Esophagus muscularis mucosa (tissue), 4 donors: ENCODE measurements around the gene CBLL2. TPM values are rescaled to one million over a fixed set of nuclear protein-coding genes. Genes with fewer than 3 reads are reported as not detected.

ENCODE experiments used
- DNase-seq: peaks from one replicate; pipeline ENCODE4 v3.0.0-alpha.2; 2017; ENCODE audit errors: extremely low spot score
- H3K27ac ChIP-seq, 4 donors: fragments of 200-600 bp; sonication (generic); replicated peaks in 1 of 4; 1 replicate in 3 of 4; 2 replicates in 1 of 4; pipeline ENCODE4 v1.5.1; 2016 to 2019; ENCODE audit warnings: mild to moderate bottlenecking in 1 of 4
- H3K27me3 ChIP-seq, 4 donors: fragments of 200-600 bp; sonication (generic); one replicate each; pipeline versions ENCODE4 v1.5.1 to v1.6.0; 2016 to 2019
- H3K36me3 ChIP-seq, 4 donors: fragments of 200-600 bp; sonication (generic); one replicate each; pipeline ENCODE4 v1.5.1; 2016 to 2019
- H3K4me1 ChIP-seq, 4 donors: fragments of 200-600 bp; sonication (generic); one replicate each; pipeline ENCODE4 v1.5.1; 2016 to 2019
- H3K4me3 ChIP-seq, 4 donors: fragments of 200-600 bp; sonication (generic); 1 replicate in 2 of 4; 2 replicates in 2 of 4; pipeline ENCODE4 v1.5.1; 2016 to 2019; ENCODE audit warnings: mild to moderate bottlenecking in 4 of 4, moderate library complexity in 1 of 4
- H3K9me3 ChIP-seq, 4 donors: fragments of 200-600 bp; sonication (generic); 1 replicate in 3 of 4; 2 replicates in 1 of 4; pipeline ENCODE4 v1.5.1; 2016 to 2019
- EP300 ChIP-seq: sonication (generic); formaldehyde crosslinking; IDR thresholded peaks from one replicate; pipeline ENCODE4 v1.6.1; 2017; ENCODE audit warnings: antibody characterized with exemption
- POLR2A ChIP-seq: fragments of 450-650 bp; IDR thresholded peaks from one replicate; pipeline ENCODE4 v1.6.1; 2017; ENCODE audit warnings: antibody characterized with exemption, moderate library complexity, mild to moderate bottlenecking, low read depth
- POLR2AphosphoS5 ChIP-seq, 2 donors: sonication (generic); formaldehyde crosslinking; IDR thresholded peaks; one replicate each; pipeline ENCODE4 v1.6.1; 2017; ENCODE audit warnings: antibody characterized with exemption in 2 of 2
- WGBS: methylation state at CpG from one replicate; pipeline ENCODE4 v1.1.5; 2018; 5-methylcytosine and 5-hydroxymethylcytosine counted together
- intact Hi-C: fragments of 100-400 bp; cut with DNase I; formaldehyde crosslinking; loops from one replicate; pipeline ENCODE4 v1.15.1; 2023
- total RNA-seq, 4 donors: library from RNA; depleted of rRNA; stranded (reverse); fragments of >200 nt; gene quantifications; one replicate each; pipeline versions ENCODE4 v1.1.0 to v1.2.1, GENCODE V29; 2016
- TF ChIP-seq, protein P1 (sequence below), 3 experiments: fragments of 200-600 bp in 2 of 3; fragments of 450-650 bp in 1 of 3; sonication (generic) in 2 of 3; IDR thresholded peaks; one replicate each; pipeline ENCODE4 v1.5.1; 2017 to 2019; ENCODE audit warnings: antibody characterized with exemption in 3 of 3, mild to moderate bottlenecking in 2 of 3, moderate library complexity in 1 of 3

CBLL2 gene
- total RNA-seq, 4 donors from 2014 or later: not detected

DNA sequence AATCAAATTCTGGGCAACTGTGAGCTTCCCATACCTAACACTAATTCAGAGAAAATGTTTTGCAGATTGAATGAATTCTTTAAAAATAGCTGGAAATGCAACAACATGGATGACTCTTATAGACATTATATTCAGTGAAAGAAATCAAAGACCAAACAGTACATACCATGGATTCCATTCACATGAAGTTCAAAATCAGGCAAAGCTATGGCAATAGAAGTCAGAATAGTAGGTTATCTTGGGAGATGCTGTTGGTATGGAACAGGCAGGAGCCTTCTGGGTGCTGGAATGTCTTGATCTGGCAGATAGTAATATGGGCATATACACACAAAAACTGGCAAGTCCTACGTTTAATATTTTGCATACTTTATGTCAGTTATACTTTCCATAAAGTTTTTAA lies 25.5 kb upstream of the CBLL2 start:
- 34% methylated on average over 1 of the region's 1 CpG for WGBS
- TF ChIP-seq POLR2A (no peak), POLR2AphosphoS5 (IDR thresholded peaks at IDR 0.05) (no peak), EP300 (no peak)
- TF ChIP-seq, protein P1, sequence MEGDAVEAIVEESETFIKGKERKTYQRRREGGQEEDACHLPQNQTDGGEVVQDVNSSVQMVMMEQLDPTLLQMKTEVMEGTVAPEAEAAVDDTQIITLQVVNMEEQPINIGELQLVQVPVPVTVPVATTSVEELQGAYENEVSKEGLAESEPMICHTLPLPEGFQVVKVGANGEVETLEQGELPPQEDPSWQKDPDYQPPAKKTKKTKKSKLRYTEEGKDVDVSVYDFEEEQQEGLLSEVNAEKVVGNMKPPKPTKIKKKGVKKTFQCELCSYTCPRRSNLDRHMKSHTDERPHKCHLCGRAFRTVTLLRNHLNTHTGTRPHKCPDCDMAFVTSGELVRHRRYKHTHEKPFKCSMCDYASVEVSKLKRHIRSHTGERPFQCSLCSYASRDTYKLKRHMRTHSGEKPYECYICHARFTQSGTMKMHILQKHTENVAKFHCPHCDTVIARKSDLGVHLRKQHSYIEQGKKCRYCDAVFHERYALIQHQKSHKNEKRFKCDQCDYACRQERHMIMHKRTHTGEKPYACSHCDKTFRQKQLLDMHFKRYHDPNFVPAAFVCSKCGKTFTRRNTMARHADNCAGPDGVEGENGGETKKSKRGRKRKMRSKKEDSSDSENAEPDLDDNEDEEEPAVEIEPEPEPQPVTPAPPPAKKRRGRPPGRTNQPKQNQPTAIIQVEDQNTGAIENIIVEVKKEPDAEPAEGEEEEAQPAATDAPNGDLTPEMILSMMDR (IDR thresholded peaks at IDR 0.05): no peak
- intact Hi-C loops: no loop called here
- H3K36me3 ChIP-seq: no peaks in the 10 kb centered on the region
- no peak overlapping the region for H3K27ac ChIP-seq
- no peaks in the 10 kb centered on the region for H3K9me3 ChIP-seq
- no peaks in the 10 kb centered on the region for H3K4me1 ChIP-seq
- no peak for DNase-seq
- H3K4me3 ChIP-seq: no peak overlapping the region
- H3K27me3 ChIP-seq: no peaks in the 10 kb centered on the region

DNA sequence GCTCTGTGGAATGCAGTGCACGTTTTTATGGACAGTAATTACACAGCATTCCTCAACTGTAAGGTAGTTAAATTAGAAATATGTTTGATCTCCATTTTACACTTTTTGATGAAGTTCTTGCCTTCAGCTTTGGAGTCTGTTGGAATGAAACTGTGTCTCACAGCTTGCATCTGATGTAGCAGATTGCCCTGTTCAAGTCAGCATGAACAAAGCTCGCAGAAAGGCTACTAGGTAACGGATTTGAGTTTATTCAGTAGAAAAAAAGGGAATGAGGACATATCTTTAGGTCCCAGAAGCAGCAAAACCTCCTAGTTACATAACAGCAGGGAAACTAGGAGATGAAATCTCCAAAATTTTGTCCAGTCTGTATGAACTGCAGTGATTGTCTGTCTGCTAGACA lies 24.3 kb upstream of the CBLL2 start:
- intact Hi-C loops: no loop called here
- TF ChIP-seq, protein P1 (IDR thresholded peaks at IDR 0.05): no peak
- TF ChIP-seq EP300: no peak
- TF ChIP-seq POLR2AphosphoS5 (IDR thresholded peaks at IDR 0.05): no peak
- TF ChIP-seq POLR2A: no peak
- no peaks in the 10 kb centered on the region for H3K9me3 ChIP-seq
- H3K27ac ChIP-seq: no peak overlapping the region
- H3K4me1 ChIP-seq: no peaks in the 10 kb centered on the region
- no peaks in the 10 kb centered on the region for H3K36me3 ChIP-seq
- DNase-seq: no peak
- no peak overlapping the region for H3K4me3 ChIP-seq
- 52% methylated on average over 3 of the region's 3 CpGs for WGBS
- no peaks in the 10 kb centered on the region for H3K27me3 ChIP-seq

DNA sequence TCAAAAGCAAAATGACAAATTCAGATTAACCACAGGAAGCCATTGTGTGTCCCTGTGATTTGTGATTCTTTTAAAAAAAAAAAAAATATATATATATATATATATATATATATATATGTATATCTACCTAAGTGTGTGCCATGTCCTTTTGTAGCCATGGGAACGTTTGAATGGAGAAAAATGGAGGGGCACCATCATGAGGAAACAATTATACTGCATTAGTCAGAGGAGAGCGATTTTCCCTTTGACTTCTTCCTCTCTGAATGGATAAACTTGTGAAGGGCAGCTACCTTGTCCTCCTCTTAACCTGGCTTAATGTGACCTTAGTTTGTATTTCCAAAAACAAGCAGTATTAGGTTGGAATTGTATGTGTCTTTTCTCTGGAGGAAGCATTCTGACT lies 23.3 kb upstream of the CBLL2 start:
- TF ChIP-seq POLR2AphosphoS5 (IDR thresholded peaks at IDR 0.05) (no peak), POLR2A (no peak), EP300 (no peak)
- TF ChIP-seq, protein P1 (IDR thresholded peaks at IDR 0.05): no peak
- intact Hi-C loops: no loop called here
- Histone ChIP-seq H3K4me3 (no peak overlapping the region), H3K27me3 (no peaks in the 10 kb centered on the region), H3K4me1 (no peaks in the 10 kb centered on the region), H3K36me3 (no peaks in the 10 kb centered on the region), H3K9me3 (no peaks in the 10 kb centered on the region), H3K27ac (no peak overlapping the region)
- no peak for DNase-seq
- WGBS: 75% methylated on average over 2 of the region's 2 CpGs

DNA sequence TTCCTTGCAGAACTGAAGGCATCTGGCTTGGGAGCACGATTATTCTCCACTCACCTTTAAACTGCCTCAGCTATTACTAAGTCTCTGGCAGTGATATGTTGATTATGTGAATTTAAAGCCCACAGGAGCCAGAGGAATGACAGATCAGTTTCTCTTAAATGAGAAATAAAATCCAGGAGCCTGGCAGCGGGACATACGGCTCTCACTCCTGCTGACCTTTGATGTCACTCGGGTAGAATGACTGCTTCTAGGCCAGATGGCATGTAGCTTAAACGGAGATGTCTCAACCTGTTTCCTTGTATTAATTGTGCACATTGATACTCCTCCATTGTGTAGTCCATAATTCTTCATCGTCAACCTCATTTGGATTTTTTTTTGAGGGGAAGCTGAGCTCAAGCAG lies 4.0 kb upstream of the CBLL2 start:
- 67% methylated on average over 6 of the region's 6 CpGs for WGBS
- Histone ChIP-seq H3K27ac (no peak overlapping the region), H3K9me3 (no peaks in the 10 kb centered on the region), H3K4me1 (no peaks in the 10 kb centered on the region), H3K36me3 (no peaks in the 10 kb centered on the region), H3K4me3 (no peak overlapping the region), H3K27me3 (no peaks in the 10 kb centered on the region)
- TF ChIP-seq POLR2AphosphoS5 (IDR thresholded peaks at IDR 0.05) (no peak), EP300 (no peak), POLR2A (no peak)
- TF ChIP-seq, protein P1 (IDR thresholded peaks at IDR 0.05): no peak
- no peak for DNase-seq
- intact Hi-C loops: no loop called here

DNA sequence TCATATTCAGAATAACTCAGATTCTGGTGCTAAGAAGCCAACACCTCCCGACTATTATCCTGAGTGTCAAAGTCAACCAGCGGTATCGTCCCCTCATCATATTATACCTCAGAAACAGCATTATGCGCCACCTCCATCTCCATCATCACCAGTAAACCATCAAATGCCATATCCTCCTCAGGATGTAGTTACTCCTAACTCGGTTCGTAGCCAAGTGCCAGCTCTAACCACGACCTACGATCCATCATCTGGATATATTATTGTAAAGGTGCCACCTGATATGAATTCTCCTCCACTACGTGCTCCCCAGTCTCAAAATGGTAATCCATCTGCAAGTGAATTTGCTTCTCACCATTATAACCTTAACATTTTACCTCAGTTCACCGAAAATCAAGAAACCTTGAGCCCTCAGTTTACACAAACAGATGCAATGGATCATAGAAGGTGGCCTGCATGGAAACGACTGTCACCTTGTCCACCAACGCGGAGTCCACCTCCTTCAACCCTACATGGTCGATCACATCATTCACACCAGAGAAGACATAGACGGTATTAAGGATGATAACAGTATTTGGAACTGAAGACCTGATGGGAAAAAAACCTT lies 1.1 kb downstream of the CBLL2 start:
- Histone ChIP-seq H3K4me1 (no peaks in the 10 kb centered on the region), H3K27ac (no peak overlapping the region), H3K27me3 (no peaks in the 10 kb centered on the region), H3K36me3 (no peaks in the 10 kb centered on the region), H3K9me3 (no peaks in the 10 kb centered on the region), H3K4me3 (no peak overlapping the region)
- DNase-seq: no peak
- intact Hi-C loops: no loop called here
- 85% methylated on average over 15 of the region's 15 CpGs for WGBS
- TF ChIP-seq, protein P1 (IDR thresholded peaks at IDR 0.05): no peak
- TF ChIP-seq EP300 (no peak), POLR2A (no peak), POLR2AphosphoS5 (IDR thresholded peaks at IDR 0.05) (no peak)
